ENCODE data around the gene SLC35E2B.
A peak's percentile ranks its signal among the peaks of the same experiment; 100 is the strongest.

Gene SLC35E2B

GRCh38 chr1:1618396-1619068 lies 74.1 kb downstream of the SLC35E2B start:
- peaks cover 28% of the 10 kb centered on the region for H3K4me1 ChIP-seq (ENCODE audit: insufficient read depth, low read length, poor library complexity, severe bottlenecking)
- no peak overlapping the region for H2AFZ ChIP-seq (ENCODE audit: low read length)
- no peaks in the 10 kb centered on the region for H3K36me3 ChIP-seq (ENCODE audit: insufficient read depth, low read length)
- H3K9me2 ChIP-seq (replicated peaks; ENCODE audit: low read depth, low read length) = no peaks in the 10 kb centered on the region
- peaks cover 25% of the 10 kb centered on the region for H3K79me2 ChIP-seq (ENCODE audit: insufficient read depth, low read length)
- peaks cover 16% of the 10 kb centered on the region for H4K20me1 ChIP-seq (ENCODE audit: insufficient read depth, low read length, poor library complexity, severe bottlenecking)
- H3K9ac ChIP-seq (ENCODE audit: low read depth, low read length, poor library complexity, severe bottlenecking) = peak overlapping the region; percentile 99
- H3K4me2 ChIP-seq (ENCODE audit: low read depth, low read length, poor library complexity, severe bottlenecking) = no peak overlapping the region
- H3F3A ChIP-seq (ENCODE audit: low read depth) = no peaks in the 10 kb centered on the region
- TF ChIP-seq, protein P1, sequence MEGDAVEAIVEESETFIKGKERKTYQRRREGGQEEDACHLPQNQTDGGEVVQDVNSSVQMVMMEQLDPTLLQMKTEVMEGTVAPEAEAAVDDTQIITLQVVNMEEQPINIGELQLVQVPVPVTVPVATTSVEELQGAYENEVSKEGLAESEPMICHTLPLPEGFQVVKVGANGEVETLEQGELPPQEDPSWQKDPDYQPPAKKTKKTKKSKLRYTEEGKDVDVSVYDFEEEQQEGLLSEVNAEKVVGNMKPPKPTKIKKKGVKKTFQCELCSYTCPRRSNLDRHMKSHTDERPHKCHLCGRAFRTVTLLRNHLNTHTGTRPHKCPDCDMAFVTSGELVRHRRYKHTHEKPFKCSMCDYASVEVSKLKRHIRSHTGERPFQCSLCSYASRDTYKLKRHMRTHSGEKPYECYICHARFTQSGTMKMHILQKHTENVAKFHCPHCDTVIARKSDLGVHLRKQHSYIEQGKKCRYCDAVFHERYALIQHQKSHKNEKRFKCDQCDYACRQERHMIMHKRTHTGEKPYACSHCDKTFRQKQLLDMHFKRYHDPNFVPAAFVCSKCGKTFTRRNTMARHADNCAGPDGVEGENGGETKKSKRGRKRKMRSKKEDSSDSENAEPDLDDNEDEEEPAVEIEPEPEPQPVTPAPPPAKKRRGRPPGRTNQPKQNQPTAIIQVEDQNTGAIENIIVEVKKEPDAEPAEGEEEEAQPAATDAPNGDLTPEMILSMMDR (conservative IDR thresholded peaks at IDR 0.05; ENCODE audit: low read length) = no peak
- no peak for TF ChIP-seq EZH2phosphoT487 (IDR thresholded peaks at IDR 0.05; ENCODE audit: borderline replicate concordance)
- H3K27me3 ChIP-seq (ENCODE audit: insufficient read depth, low read length, poor library complexity, severe bottlenecking) = no peaks in the 10 kb centered on the region
- no peak overlapping the region for H3K4me3 ChIP-seq (ENCODE audit: low read length, poor library complexity, severe bottlenecking)
- no peaks in the 10 kb centered on the region for H3K9me3 ChIP-seq (ENCODE audit: insufficient read depth, low read depth, low read length)

GRCh38 chr1:1617925-1618324 lies 74.7 kb downstream of the SLC35E2B start:
- Histone ChIP-seq H3K9ac (ENCODE audit: low read depth, low read length, poor library complexity, severe bottlenecking) (peak overlapping the region; percentile 99), H3K9me3 (ENCODE audit: insufficient read depth, low read depth, low read length) (no peaks in the 10 kb centered on the region), H3F3A (ENCODE audit: low read depth) (no peaks in the 10 kb centered on the region), H3K4me3 (ENCODE audit: low read length, poor library complexity, severe bottlenecking) (peak overlapping the region; percentile 94), H3K4me1 (ENCODE audit: insufficient read depth, low read length, poor library complexity, severe bottlenecking) (peaks cover 28% of the 10 kb centered on the region), H2AFZ (ENCODE audit: low read length) (no peak overlapping the region), H3K36me3 (ENCODE audit: insufficient read depth, low read length) (no peaks in the 10 kb centered on the region), H3K9me2 (replicated peaks; ENCODE audit: low read depth, low read length) (no peaks in the 10 kb centered on the region), H3K4me2 (ENCODE audit: low read depth, low read length, poor library complexity, severe bottlenecking) (peak overlapping the region; percentile 92), H3K27me3 (ENCODE audit: insufficient read depth, low read length, poor library complexity, severe bottlenecking) (no peaks in the 10 kb centered on the region), H3K79me2 (ENCODE audit: insufficient read depth, low read length) (peaks cover 25% of the 10 kb centered on the region), H4K20me1 (ENCODE audit: insufficient read depth, low read length, poor library complexity, severe bottlenecking) (peaks cover 16% of the 10 kb centered on the region)
- TF ChIP-seq, protein P1 (conservative IDR thresholded peaks at IDR 0.05; ENCODE audit: low read length) = no peak
- TF ChIP-seq EZH2phosphoT487 (IDR thresholded peaks at IDR 0.05; ENCODE audit: borderline replicate concordance) = no peak

DNA sequence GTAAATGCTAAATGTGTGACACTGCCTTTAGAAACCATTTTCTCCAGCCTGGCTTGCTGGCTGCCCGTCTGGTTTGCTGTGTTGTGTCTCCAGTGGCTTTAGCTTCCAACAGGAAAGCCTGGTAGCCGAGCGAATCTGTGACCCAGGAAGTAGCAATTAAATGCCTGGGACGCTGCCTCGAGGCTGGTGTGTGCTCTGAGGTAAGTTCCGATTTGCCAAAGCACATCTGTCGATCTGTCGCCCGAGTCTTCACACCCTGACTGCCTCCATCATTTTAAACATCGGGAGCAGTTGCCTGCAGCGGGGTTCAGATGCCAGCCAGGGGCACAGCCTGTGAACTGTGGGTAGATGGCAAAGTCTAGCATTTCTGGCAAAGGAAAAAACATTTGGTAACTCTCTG lies 75.1 kb downstream of the SLC35E2B start:
- Histone ChIP-seq H3K4me2 (ENCODE audit: low read depth, low read length, poor library complexity, severe bottlenecking) (peak overlapping the region; percentile 92), H3K9me3 (ENCODE audit: insufficient read depth, low read depth, low read length) (no peaks in the 10 kb centered on the region), H3K27me3 (ENCODE audit: insufficient read depth, low read length, poor library complexity, severe bottlenecking) (no peaks in the 10 kb centered on the region), H3K9ac (ENCODE audit: low read depth, low read length, poor library complexity, severe bottlenecking) (peak overlapping the region; percentile 99), H3K79me2 (ENCODE audit: insufficient read depth, low read length) (peaks cover 25% of the 10 kb centered on the region), H3F3A (ENCODE audit: low read depth) (no peaks in the 10 kb centered on the region), H3K4me1 (ENCODE audit: insufficient read depth, low read length, poor library complexity, severe bottlenecking) (peaks cover 28% of the 10 kb centered on the region), H3K36me3 (ENCODE audit: insufficient read depth, low read length) (no peaks in the 10 kb centered on the region), H3K4me3 (ENCODE audit: low read length, poor library complexity, severe bottlenecking) (peak overlapping the region; percentile 94), H3K9me2 (replicated peaks; ENCODE audit: low read depth, low read length) (no peaks in the 10 kb centered on the region), H2AFZ (ENCODE audit: low read length) (no peak overlapping the region), H4K20me1 (ENCODE audit: insufficient read depth, low read length, poor library complexity, severe bottlenecking) (peaks cover 16% of the 10 kb centered on the region)
- TF ChIP-seq, protein P1 (conservative IDR thresholded peaks at IDR 0.05; ENCODE audit: low read length) = no peak
- TF ChIP-seq EZH2phosphoT487 (IDR thresholded peaks at IDR 0.05; ENCODE audit: borderline replicate concordance) = no peak
